Measurements from ENCODE around the gene FGF21.

The FGF21 gene

DNA sequence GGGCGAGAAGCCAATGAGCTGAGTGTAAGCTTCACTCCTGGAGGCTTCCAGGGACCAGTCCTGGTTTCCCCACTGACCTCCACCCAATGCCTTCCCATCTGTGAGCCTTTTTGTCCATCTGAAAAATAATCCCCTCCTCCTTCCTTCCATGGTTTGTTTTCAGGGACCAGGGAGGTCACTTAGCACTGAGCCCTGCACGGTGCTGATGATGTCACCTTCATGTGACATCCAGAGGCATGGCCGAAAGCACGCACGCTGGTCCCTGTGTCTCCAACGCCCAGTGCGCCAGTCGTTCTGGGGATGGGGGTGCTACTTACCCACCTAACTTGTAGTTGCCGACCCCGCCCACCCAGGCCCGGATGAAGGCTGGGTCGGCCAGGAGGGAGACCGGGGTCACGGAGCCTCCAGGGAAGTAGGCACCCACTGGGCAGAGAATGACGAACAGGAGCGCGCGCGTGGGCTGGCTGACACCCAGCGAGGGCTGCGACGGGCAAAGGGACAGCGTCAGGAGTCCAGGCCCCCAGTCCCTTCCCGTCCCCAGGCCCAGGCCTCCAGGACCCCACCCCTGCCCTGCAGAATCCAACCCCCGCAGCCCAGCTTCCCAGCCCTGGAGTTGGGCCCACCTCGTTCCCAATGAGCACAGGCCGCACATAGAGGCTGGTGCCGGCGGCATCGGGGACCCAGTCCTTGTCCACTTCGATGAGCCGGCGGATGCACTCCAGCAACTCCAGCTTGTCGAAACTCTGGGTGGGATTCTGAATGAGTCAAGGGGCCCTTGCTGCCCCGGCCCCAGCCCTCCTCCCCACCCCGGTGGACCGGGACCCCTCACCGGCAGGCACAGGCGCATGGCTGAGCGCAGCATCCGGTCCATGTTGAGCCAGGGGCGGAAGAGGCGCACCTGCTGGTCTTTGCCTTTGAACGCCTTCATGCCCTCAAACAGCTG is 44.3 kb downstream of the FGF21 start:
- no peaks in the 10 kb centered on the region for H3K9me3 ChIP-seq (ENCODE audit: control insufficient read depth, low read length)
- peaks cover 27% of the 10 kb centered on the region for H3K4me1 ChIP-seq (ENCODE audit: control insufficient read depth, insufficient read depth, low read length)
- DNase-seq (ENCODE audit: low read depth), result no peak
- no peaks in the 10 kb centered on the region for H3K36me3 ChIP-seq (ENCODE audit: control insufficient read depth, insufficient read depth, low read length, severe bottlenecking)
- no peak overlapping the region for H3K4me3 ChIP-seq (ENCODE audit: low read length)
- no peaks in the 10 kb centered on the region for H3K27me3 ChIP-seq (replicated peaks; ENCODE audit: control insufficient read depth, insufficient read depth, low read length)
- H3K9ac ChIP-seq (ENCODE audit: low read length), result peak overlapping the region; percentile 14

DNA sequence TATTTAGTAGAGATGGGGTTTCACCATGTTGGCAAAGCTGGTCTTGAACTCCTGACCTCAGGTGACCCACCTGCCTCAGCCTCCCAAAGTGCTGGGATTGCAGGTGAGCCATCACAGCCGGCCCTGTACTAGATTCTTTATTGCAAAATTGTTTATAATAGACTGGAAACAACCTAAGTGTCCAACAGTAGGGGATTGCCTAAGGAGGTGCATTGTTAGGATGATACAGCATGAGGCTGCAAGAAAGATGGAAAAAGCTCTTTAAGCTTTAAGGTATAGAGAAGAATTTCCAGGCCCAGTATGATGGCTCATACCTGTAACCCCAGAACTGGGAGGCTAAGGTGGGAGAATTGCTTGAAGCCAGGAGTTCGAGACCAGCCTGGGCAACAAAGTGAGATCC is 47.3 kb downstream of the FGF21 start:
- DNase-seq (ENCODE audit: low read depth), result no peak
- Histone ChIP-seq H3K4me3 (ENCODE audit: low read length) (no peak overlapping the region), H3K4me1 (ENCODE audit: control insufficient read depth, insufficient read depth, low read length) (peaks cover 7% of the 10 kb centered on the region), H3K9me3 (ENCODE audit: control insufficient read depth, low read length) (no peaks in the 10 kb centered on the region), H3K9ac (ENCODE audit: low read length) (no peak overlapping the region), H3K27me3 (replicated peaks; ENCODE audit: control insufficient read depth, insufficient read depth, low read length) (no peaks in the 10 kb centered on the region), H3K36me3 (ENCODE audit: control insufficient read depth, insufficient read depth, low read length, severe bottlenecking) (no peaks in the 10 kb centered on the region)

DNA sequence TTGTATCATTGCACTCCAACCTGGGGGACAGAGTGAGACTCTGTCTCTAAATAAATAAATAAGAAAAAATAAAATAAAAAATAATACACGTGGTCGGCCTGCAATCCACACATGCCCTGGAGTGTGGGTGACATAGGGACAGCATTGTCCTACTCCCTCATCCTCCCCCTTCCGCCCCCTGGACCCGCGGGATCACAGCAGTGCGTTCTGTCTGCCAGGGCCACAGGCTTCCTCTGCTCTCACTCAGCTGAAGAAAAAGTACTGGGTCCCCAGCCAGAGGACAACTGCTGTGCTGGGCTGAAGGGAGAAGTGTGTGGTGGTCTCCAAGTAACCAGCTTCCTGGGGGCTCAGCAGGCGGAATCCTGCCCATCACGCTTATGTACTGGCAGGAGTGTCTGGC is 49.2 kb downstream of the FGF21 start:
- Histone ChIP-seq H3K36me3 (ENCODE audit: control insufficient read depth, insufficient read depth, low read length, severe bottlenecking) (no peaks in the 10 kb centered on the region), H3K9ac (ENCODE audit: low read length) (no peak overlapping the region), H3K9me3 (ENCODE audit: control insufficient read depth, low read length) (no peaks in the 10 kb centered on the region), H3K27me3 (replicated peaks; ENCODE audit: control insufficient read depth, insufficient read depth, low read length) (no peaks in the 10 kb centered on the region), H3K4me3 (ENCODE audit: low read length) (no peak overlapping the region), H3K4me1 (ENCODE audit: control insufficient read depth, insufficient read depth, low read length) (peaks cover 3% of the 10 kb centered on the region)
- DNase-seq (ENCODE audit: low read depth), result no peak

DNA sequence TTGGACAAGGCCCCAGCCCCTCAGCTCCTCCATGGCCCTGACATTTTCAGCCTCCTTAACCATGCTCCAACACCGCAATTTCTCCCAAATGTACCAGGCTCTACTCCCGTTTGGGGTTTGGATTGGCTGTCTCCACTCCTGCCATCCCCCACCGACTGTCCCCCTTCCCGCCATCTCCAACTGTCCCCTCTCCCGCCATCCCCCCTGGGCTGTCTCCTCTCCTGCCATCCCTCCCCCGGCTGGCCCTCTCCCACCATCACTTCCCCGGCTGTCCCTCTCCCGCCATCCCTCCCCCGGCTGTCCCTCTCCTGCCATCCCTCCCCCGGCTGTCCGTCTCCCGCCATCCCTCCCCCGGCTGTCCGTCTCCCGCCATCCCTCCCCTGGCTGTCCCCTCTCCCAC is 50.1 kb downstream of the FGF21 start:
- Histone ChIP-seq H3K4me3 (ENCODE audit: low read length) (no peak overlapping the region), H3K9ac (ENCODE audit: low read length) (no peak overlapping the region), H3K27me3 (replicated peaks; ENCODE audit: control insufficient read depth, insufficient read depth, low read length) (no peaks in the 10 kb centered on the region), H3K9me3 (ENCODE audit: control insufficient read depth, low read length) (no peaks in the 10 kb centered on the region), H3K4me1 (ENCODE audit: control insufficient read depth, insufficient read depth, low read length) (peaks cover 7% of the 10 kb centered on the region), H3K36me3 (ENCODE audit: control insufficient read depth, insufficient read depth, low read length, severe bottlenecking) (no peaks in the 10 kb centered on the region)
- DNase-seq (ENCODE audit: low read depth), result no peak

DNA sequence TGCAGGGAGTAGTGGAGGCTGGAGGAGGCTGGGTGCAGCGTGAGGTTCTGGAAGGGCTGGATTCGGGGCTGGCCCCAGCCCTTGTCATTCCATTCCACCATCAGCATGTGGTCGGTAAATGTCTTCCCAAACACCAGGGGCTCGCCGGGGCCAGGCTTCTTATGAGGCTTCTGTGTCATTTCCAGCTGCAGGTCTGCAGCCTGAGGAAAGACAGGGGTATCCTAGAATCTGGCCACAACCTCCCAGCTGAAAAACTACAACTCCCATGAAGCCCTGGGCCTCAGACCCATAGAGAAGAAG is 51.1 kb downstream of the FGF21 start:
- no peaks in the 10 kb centered on the region for H3K36me3 ChIP-seq (ENCODE audit: control insufficient read depth, insufficient read depth, low read length, severe bottlenecking)
- no peak overlapping the region for H3K4me3 ChIP-seq (ENCODE audit: low read length)
- peaks cover 8% of the 10 kb centered on the region for H3K4me1 ChIP-seq (ENCODE audit: control insufficient read depth, insufficient read depth, low read length)
- no peaks in the 10 kb centered on the region for H3K27me3 ChIP-seq (replicated peaks; ENCODE audit: control insufficient read depth, insufficient read depth, low read length)
- peak; percentile 69 for DNase-seq (ENCODE audit: low read depth)
- H3K9me3 ChIP-seq (ENCODE audit: control insufficient read depth, low read length), result no peaks in the 10 kb centered on the region
- H3K9ac ChIP-seq (ENCODE audit: low read length), result no peak overlapping the region

DNA sequence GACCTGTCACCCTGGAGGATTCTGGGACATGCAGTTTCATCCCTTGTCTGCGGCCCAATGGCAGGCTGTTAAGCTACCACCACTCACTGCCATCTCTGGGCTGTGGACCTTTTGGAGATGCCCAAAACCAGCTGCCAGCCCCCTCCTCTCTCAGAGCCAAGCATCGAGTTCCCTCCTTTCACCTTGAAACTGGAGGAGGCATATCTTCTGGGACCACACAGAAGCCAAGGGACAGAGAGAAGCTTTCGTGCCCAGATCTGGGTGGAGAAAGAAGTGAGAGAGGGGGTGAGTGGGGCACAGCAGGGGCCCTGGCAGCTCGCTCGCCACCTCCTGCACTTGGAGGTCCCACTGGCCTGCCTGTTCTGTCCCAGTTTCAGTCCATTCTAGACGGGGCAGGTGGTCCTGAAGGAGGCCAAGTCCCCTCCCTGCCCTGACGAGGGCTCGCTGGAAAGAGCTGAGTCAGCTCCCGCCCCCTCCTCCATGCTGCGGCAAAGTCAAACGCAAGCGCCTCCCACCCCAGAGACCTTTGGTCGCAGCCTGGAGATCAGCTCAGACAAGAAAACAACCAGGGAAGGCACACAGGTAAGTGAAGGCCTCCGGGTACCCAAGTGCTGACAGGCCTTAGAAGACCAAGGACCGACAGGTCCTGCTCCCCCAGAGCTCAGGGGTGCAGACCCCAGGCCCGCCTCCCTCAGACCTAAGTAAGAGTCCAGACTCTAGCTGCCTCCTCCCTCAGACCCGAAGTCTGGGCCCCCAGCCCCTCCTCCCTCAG is 51.7 kb downstream of the FGF21 start:
- Histone ChIP-seq H3K36me3 (ENCODE audit: control insufficient read depth, insufficient read depth, low read length, severe bottlenecking) (no peaks in the 10 kb centered on the region), H3K4me1 (ENCODE audit: control insufficient read depth, insufficient read depth, low read length) (peaks cover 8% of the 10 kb centered on the region), H3K9ac (ENCODE audit: low read length) (no peak overlapping the region), H3K4me3 (ENCODE audit: low read length) (no peak overlapping the region), H3K9me3 (ENCODE audit: control insufficient read depth, low read length) (no peaks in the 10 kb centered on the region), H3K27me3 (replicated peaks; ENCODE audit: control insufficient read depth, insufficient read depth, low read length) (no peaks in the 10 kb centered on the region)
- DNase-seq (ENCODE audit: low read depth), result no peak

DNA sequence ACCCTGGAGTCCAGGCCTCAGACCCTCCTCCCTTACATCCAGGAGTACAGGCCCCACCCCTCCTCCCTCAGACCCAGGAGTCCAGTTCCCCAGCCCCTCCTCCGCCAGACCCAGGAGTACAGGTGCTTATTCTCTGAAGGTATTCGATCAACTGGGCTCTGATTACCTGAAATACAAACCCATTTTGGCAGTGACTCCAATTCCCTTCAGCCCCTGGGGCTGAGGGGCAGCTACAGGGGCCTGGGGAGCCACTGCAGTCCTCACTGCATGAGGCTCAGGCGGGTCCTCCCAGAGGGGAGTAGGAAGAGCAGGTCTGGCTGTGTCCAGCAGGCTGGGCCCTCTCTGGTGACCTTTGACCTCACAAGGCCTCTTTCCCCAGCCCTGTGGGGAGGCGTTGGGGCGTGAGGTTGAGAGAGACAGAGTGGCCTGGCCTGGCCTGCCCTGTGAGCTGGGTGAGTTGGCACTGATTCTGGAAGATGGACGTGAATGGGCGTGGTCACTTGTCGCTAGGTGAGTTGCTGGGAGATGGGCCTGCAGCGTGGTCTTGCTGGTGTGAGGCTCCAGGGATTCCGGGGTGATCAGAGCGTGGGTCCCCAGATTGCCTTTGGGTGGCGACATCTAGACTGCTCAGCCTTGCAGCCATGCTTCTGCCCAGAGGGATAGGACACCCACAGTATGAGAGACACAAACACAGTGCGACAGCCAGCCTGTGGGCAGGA is 52.4 kb downstream of the FGF21 start:
- Histone ChIP-seq H3K4me3 (ENCODE audit: low read length) (no peak overlapping the region), H3K9me3 (ENCODE audit: control insufficient read depth, low read length) (no peaks in the 10 kb centered on the region), H3K27me3 (replicated peaks; ENCODE audit: control insufficient read depth, insufficient read depth, low read length) (no peaks in the 10 kb centered on the region), H3K4me1 (ENCODE audit: control insufficient read depth, insufficient read depth, low read length) (peaks cover 12% of the 10 kb centered on the region), H3K9ac (ENCODE audit: low read length) (no peak overlapping the region), H3K36me3 (ENCODE audit: control insufficient read depth, insufficient read depth, low read length, severe bottlenecking) (no peaks in the 10 kb centered on the region)
- DNase-seq (ENCODE audit: low read depth), result no peak
